Activated naive CD4-positive, alpha-beta T cell (primary cell): ENCODE results near the gene PACRG.

ENCODE experiments used
- DNase-seq, 4 experiments: peaks; one replicate each; lab custom pipeline; 2025; lab: John Stamatoyannopoulos, UW

PACRG gene

GRCh38 chr6:162710419-162710818 lies 17.4 kb upstream of the PACRG start:
- DNase-seq = no peak

DNA sequence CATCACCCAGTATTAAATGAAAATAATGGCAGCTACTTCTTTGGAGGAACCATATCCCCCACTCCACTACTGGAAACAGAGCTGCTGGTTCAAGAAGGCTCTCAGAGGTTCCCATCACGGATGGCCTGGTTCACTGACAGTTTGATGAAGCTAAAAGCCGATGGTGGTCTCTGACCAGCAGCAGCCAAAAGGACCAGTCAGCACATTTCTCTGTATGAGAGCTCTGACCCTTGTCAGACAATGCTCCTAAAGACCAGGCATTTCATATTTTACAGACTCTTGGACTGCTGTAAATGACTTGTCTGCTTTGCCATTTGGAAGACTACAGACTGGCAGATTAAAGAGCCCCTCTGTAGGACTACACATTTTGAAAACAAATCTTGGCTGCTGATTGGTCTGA lies 16.8 kb upstream of the PACRG start:
- no peak for DNase-seq

DNA sequence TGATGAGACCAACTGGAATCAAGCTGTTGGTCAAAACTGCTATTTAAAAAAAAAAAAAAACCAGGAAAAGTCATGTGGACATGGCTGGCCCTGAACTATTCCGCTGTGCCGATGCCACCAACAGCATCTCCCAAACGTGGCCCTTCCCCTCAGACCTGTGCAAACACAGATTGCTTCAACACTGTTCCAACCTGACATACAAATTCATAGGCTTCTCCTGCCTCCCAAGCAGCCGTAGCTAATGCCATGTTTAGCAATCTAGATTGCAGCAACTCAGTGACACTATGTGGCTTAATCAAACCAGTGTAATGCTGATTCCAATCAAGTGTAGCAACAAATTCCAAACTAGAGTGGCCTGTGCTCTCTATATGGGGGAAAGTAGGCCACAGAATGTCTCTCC lies 16.4 kb upstream of the PACRG start:
- DNase-seq = no peak

- DNase-seq = no peak
These were observed 15.1 kb upstream of the PACRG start for GRCh38 chr6:162712694-162713093.

DNA sequence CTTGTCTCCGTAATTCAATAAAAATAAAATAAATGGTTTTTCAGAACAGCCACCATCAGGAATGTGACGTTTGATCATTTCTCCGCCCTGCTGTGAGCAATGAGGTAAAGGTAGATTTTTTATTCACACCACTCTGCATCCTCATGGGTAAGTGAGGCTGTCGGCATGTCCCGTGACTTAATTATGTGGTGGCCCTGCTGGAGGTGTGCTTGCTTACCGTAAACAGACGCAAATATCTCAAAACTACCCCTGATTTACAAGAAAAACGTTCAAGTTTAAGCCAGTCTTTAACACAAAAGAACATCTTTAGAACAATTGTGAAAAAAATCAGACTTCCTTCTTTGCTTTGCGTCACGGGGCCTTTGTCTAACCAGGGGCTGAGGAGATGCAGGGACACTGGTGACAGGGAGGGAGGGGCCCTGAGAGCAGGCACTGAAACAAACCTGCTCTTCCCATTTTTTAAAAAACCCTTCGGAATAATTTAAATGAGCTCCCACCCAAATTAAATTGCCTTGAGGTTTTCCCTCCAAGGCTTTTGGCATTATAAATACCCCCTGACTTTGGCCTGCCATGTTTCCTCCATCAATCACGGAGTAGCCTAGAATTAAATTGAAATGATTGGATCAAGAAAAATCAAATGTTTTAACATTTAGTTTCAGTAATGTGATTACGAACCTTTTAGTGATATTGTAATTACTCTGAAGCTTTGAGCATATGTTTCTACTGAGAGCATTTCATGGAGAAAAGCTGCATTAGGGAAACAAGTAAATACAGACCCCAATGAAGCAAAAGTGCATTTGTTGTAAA lies 13.6 kb upstream of the PACRG start:
- DNase-seq = no peak

DNA sequence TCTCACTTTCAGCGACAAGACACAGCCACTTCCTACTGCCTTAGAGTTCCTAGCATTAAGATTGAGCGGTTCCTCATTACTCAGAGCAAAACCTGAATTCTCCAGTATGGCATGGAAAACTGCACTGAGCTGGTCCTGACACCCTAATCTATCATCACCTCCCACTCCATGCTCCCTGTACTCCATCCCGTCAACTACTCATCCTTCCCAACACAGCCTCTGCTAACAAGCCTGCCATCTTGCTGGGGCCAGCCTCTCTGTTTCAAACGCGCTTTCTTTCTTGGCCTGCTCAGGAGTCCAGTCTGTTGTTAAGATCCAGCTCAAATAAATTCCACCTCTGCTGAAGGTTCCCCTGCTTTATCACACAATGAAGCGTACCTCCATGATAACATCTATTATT lies 12.2 kb upstream of the PACRG start:
- no peak for DNase-seq

DNA sequence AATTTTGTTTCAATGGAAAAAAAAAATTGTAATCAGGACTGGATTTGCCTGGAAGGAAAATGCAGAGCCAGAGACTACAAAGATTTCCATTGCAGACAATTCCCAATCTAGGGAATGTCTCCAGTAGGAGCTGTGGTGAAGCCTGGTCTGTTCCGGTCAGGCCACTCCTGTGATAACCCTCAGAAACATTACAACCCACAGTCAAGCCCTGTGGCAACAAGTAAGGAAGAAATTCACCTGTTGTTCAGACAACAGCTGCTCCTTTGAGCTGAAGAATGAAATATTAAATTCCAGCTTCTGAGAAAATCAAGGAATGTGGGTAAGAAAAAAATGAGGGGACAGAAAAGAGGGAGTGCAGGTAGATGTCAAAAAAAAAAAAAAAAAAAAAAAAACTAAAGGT lies 8.2 kb upstream of the PACRG start:
- DNase-seq = no peak

DNA sequence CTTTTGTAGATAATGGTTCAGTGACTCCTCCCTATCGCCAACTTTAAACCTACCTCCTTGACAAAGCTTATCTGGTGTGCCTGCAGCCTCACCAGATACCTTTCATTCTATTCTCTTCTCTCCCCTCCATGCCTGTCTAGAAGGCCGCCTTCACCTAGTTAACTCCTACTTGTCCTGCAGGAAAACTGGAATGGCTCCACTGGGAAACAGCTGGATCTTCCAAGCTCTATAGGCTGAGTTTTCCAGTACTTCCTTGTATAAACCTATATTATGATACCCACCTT lies 6.4 kb upstream of the PACRG start:
- no peak for DNase-seq

- DNase-seq = no peak
These were observed 5.5 kb upstream of the PACRG start for GRCh38 chr6:162722226-162722625.

DNA sequence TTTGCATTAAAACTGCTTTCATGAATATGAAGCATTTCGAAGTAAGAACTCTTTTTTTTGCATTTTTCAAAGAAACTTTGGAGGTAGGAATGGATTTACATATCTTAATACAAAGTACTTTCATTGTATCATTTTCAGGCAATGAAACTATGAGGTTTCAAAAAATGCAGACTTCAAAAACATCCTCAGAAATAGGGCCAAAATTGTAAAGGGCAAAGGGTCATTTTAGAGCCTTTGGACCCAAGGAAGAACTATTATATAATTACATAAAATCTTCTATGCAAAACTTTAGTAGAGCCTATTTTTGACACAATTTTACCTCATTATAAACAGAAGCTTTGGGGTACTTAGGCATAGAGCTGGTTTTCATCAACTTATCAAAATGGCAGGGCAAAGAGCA lies 5.1 kb upstream of the PACRG start:
- no peak for DNase-seq

DNA sequence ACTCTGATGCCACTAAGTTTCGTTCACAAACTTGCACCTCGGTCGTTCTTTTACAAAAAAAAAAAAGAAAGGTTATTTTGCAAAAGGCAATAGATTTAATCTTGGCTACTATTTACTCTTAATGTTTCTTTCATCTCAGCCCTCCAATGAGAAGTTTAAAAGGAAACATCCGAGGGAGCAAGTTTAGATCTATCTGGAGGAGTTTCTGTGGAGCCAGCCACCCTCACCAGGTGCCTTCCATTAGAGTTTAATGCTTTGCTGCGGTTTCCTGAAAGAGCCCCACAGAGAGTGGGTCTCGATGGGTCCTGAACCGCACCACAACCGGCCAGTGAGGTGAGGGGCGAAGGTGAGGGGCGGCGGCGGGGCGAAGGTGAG lies 840 bp upstream of the PACRG start:
- no peak for DNase-seq

- DNase-seq = peak in 1 of 4 experiments; percentile 11
These were observed 423 bp downstream of the PACRG start for GRCh38 chr6:162728197-162728596.

DNA sequence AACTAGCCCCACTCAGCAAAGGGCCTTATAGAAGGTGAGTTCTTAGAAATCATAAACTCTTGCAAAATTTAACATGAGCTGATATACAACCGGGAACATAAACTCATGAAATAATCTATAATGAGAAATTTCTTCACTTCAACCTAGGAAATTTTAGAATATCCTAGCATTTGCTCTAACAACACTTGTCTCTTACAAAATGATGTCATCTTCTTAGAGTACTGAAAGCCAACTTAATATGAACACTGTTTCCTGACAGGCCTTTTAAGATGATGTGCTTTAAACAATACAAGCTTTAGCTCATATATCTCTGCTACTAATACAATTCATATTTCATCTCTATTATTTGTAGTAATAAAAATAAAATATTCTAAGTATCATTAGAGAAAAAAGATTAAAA lies 932 bp downstream of the PACRG start:
- DNase-seq = no peak

DNA sequence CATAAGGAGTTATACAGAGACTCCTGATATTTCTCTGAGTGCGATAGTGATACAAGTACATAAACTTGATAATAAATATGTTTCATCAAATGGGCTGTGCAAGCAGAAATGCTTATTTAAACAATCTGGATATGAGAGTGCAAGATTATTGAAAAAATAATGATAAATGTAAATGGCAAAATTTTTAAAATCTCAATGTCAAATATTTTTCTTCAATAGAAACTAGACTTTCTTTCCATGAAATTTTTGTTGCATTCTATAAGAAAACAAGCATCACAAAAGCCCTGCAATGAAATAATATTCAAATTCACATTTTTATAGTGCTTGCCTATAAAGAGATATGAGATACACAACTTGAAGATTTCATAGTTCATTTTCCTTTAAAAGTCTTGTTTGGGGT lies 2.7 kb downstream of the PACRG start:
- DNase-seq = no peak

GRCh38 chr6:162733489-162733888 lies 5.7 kb downstream of the PACRG start:
- peak in 1 of 4 experiments; percentile 5 for DNase-seq

DNA sequence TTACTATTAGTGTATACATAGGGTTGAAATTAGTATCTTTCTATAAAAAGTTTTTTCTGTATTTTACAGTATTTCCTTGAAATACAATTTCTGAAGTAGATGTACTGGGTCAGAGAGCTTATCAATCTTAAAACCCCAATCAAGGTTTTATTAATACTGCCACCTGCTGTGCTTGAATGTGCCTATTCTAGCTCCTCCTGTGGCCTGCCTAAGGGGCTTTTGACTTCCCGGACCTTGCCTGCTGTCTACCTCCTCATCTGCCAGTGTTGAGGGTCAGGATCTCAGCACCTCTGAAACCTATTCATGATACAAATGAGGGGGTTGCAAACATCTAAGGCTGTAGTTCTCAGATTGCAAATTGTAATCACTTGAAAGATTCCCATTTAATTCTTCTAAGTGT lies 9.2 kb downstream of the PACRG start:
- DNase-seq = no peak

DNA sequence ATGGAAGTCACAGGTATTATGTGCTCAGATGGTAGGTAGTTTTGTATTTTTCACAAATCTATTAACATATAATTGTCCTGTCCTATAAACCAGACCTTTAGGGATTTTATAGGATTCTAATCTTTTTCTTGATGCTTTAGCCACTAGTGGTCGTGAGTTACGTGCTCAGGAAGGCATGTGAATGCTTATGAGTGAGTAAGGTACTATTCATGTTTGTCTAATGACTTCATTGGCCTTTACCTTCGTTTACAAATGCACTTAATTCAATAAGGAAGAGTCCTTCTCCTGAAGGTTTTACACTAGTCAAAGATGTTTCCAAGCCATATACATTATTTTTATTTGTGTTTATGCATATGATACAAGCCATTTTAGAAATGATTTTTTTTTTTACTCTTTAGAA lies 23.0 kb downstream of the PACRG start:
- DNase-seq = no peak

DNA sequence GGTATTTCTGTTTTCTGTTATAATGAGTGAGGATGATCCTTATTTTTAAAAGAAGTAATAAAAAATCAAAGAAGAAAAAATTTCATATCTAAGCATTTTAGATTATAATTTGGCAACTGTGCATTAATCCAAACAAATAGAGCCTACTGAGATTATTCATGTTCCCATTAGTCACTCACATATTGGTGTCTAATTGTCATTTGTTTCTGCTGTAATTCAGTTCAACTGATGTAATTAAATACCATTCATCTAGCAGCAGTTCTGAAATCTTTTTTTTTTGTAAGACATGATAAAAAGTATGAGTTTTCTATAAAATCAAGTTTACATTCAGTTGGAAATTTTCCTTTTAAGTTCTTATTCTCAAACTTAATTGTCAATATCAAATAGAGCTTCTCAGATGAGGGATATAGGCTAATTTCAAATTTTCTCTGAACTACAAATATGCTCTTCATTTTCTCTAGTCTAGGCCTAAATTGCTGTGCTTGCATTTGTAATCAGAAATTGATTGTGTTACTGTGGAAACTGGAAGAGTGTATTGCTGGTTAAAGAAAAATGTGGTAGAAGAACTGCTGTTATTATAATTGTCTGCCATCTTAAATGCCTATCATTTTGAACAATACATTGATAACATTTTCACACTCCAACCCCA lies 23.6 kb downstream of the PACRG start:
- DNase-seq = no peak

DNA sequence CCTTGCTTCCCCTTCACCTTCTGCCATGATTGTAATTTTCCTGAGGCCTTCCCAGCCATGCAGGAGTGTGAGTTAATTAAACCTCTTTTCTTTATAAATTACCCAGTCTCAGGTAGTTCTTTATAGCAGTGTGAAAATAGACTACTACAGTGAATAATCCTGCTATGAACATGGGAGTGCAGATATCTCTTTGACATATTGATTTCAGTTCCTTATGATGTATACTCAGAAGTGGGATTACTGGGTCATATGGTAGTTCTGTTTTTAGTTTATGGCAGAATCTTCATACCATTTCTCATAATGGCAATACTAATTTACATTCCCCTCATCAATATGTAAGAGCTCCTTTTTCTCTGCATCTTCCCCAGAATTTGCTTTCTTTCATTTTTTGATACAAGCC lies 26.0 kb downstream of the PACRG start:
- no peak for DNase-seq

- no peak for DNase-seq
These were observed 42.4 kb downstream of the PACRG start for GRCh38 chr6:162770136-162770535.

GRCh38 chr6:162770955-162771354 lies 43.2 kb downstream of the PACRG start:
- DNase-seq = no peak

DNA sequence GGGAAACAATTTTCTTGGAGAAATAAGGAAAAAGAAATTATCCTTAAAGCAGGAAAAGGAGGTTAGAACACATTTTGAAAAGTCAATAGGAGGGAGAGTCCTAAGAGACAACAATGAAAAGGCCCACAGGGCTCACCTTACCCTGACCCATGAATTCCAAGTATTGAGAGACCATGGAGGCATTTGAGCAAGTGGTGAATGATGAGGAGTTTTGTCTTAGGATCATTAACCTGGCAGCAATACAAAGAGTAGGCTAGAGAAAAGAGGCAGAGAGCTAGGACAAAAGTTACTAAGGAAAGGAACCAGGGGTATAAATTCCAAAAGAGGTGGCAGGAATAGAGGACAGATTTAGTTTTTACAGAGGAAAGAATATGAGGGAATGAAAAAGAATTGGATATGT lies 44.7 kb downstream of the PACRG start:
- no peak for DNase-seq

DNA sequence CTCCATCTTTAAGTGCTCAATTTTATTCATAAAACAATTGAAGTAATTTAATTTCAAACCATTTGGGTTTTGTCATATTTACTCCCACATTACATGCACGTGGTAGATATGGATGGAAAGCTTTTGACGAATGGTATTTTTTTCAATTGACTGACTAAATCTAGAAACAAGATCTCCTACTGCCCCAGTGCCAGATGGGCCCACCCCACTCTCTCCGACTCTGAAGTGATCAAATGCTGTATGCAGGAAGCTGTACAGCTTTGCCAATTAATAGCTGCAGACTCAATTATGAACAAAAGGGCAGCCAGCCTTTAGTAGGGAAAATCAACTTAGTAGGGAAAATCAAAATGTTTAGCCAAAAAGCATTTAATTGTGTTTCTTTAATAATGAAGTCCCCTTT lies 46.2 kb downstream of the PACRG start:
- DNase-seq = no peak

DNA sequence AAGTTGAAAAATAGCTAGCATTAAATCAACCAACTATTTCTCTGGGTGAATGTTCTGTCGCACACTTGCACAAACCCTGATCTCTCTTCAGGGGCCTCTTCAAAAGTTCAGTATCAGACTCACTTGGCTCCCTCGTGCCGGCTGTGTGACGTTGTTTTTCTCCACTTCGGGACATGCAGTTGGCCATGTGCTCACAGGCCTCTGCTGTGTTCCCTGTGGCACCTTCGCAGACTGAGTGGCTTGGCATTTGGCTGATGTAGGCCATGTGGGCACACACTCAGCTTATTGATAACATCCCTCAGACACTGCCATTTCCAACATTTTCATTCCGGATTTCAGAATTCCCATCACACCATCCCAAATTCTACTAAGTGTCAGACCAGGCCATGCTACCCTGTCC lies 49.3 kb downstream of the PACRG start:
- DNase-seq = no peak
